SK-N-SH (cell line): ENCODE data around the gene TP63. TPM values are rescaled to one million over a fixed set of nuclear protein-coding genes. Genes with fewer than 3 reads are reported as not detected.

Source experiments
- CTCF ChIA-PET: fragments of 300-600, 350-600 bp; formaldehyde crosslinking; extraction: SDS; loops from one replicate; lab custom pipeline; 2021; lab: Yijun Ruan, JAX
- POLR2A ChIA-PET: fragments of 350-600 bp; sonication (Branson Sonifier 250); formaldehyde crosslinking; extraction: SDS; loops from one replicate; lab custom pipeline; 2020; ENCODE audit warnings: antibody characterized with exemption, inconsistent platforms; lab: Yijun Ruan, JAX
- DNase-seq: peaks from one replicate; pipeline ENCODE4 v3.0.0; 2012
- H2AFZ ChIP-seq: fragments of 200-600 bp; sonication (generic); 2 replicates; pipeline ENCODE4 v1.8.1; 2016; ENCODE audit warnings: antibody characterized with exemption, mild to moderate bottlenecking, low read depth
- H3F3A ChIP-seq: fragments of 200-600 bp; sonication (generic); replicated peaks from 2 replicates; pipeline ENCODE3; 2016; ENCODE audit warnings: antibody characterized with exemption, mild to moderate bottlenecking; ENCODE audit not compliant: insufficient read depth
- H3K27ac ChIP-seq, 2 experiments: fragments of 200-500 bp in 1 of 2; fragments of 200-600 bp in 1 of 2; sonication (Bioruptor generic) in 1 of 2; sonication (generic), shearing (Covaris generic) in 1 of 2; 2 replicates each; pipeline versions ENCODE4 v1.5.1 to v1.6.1; 2014 to 2016; ENCODE audit warnings: low read depth in 2 of 2, inconsistent platforms in 1 of 2, low read length in 1 of 2, mild to moderate bottlenecking in 1 of 2, mixed read lengths in 1 of 2
- H3K27me3 ChIP-seq: fragments of 200-600 bp; sonication (generic), shearing (Covaris generic); 2 replicates; pipeline ENCODE4 v1.6.1; 2016; ENCODE audit warnings: mixed run types; ENCODE audit not compliant: insufficient read depth
- H3K36me3 ChIP-seq, 2 experiments: fragments of 200-500 bp in 1 of 2; fragments of 200-600 bp in 1 of 2; sonication (Bioruptor generic) in 1 of 2; sonication (generic) in 1 of 2; replicated peaks in 1 of 2; 2 replicates each; pipeline versions ENCODE3 to v1.5.1; 2014 to 2016; ENCODE audit warnings: low read length in 1 of 2, mild to moderate bottlenecking in 1 of 2; ENCODE audit not compliant: insufficient read depth in 2 of 2, control insufficient read depth in 1 of 2
- H3K4me1 ChIP-seq, 2 experiments: fragments of 200-500 bp in 1 of 2; fragments of 200-600 bp in 1 of 2; sonication (Bioruptor generic) in 1 of 2; sonication (generic), shearing (Covaris generic) in 1 of 2; 2 replicates each; pipeline versions ENCODE4 v1.5.1 to v1.6.1; 2014 to 2016; ENCODE audit warnings: low read depth in 1 of 2, low read length in 1 of 2, mixed run types in 1 of 2; ENCODE audit not compliant: insufficient read depth in 2 of 2, control insufficient read depth in 1 of 2
- H3K4me2 ChIP-seq: fragments of 200-600 bp; sonication (generic), shearing (Covaris generic); 2 replicates; pipeline ENCODE4 v1.6.1; 2017; ENCODE audit warnings: mixed run types
- H3K4me3 ChIP-seq, 2 experiments: fragments of 200-500 bp in 1 of 2; fragments of 200-600 bp in 1 of 2; sonication (Bioruptor generic) in 1 of 2; sonication (generic), shearing (Covaris generic) in 1 of 2; 2 replicates each; pipeline versions ENCODE4 v1.5.1 to v1.8.1; 2014 to 2016; ENCODE audit warnings: low read depth in 2 of 2, inconsistent platforms in 1 of 2, low read length in 1 of 2, mild to moderate bottlenecking in 1 of 2, mixed read lengths in 1 of 2, moderate library complexity in 1 of 2
- H3K79me2 ChIP-seq: fragments of 200-600 bp; sonication (generic); 2 replicates; pipeline ENCODE4 v1.8.1; 2017; ENCODE audit warnings: mild to moderate bottlenecking; ENCODE audit not compliant: insufficient read depth
- H3K9ac ChIP-seq: fragments of 200-600 bp; sonication (generic); 2 replicates; pipeline ENCODE4 v1.6.1; 2017; ENCODE audit warnings: mixed run types
- H3K9me2 ChIP-seq: fragments of 200-600 bp; sonication (generic); 2 replicates; pipeline ENCODE4 v1.6.1; 2017; ENCODE audit warnings: mixed run types
- H3K9me3 ChIP-seq: fragments of 200-600 bp; sonication (generic); 2 replicates; pipeline ENCODE4 v1.6.1; 2017; ENCODE audit warnings: mixed run types, mild to moderate bottlenecking, moderate library complexity
- H4K20me1 ChIP-seq: fragments of 200-600 bp; sonication (generic); 2 replicates; pipeline ENCODE4 v1.6.1; 2017; ENCODE audit warnings: mild to moderate bottlenecking, mixed run types; ENCODE audit not compliant: insufficient read depth
- CHD2 ChIP-seq: fragments of 150-350 bp; IDR thresholded peaks from 2 replicates; pipeline ENCODE4 v1.6.1; 2018; ENCODE audit warnings: low read length; ENCODE audit not compliant: partially characterized antibody
- EP300 ChIP-seq, 2 experiments: IDR thresholded peaks; 2 replicates each; pipeline versions ENCODE4 v1.4.0 to v1.6.1; 2012; ENCODE audit warnings: borderline replicate concordance in 1 of 2, low read depth in 1 of 2, low read length in 1 of 2
- EZH2phosphoT487 ChIP-seq: fragments of 200-600 bp; sonication (generic); IDR thresholded peaks from 2 replicates; pipeline ENCODE4 v1.6.1; 2017; ENCODE audit warnings: low read depth, mixed run types, mild to moderate bottlenecking, antibody characterized with exemption, moderate library complexity, borderline replicate concordance
- FOXM1 ChIP-seq: IDR thresholded peaks from 2 replicates; pipeline ENCODE4 v1.4.0; 2012; ENCODE audit warnings: low read depth, mild to moderate bottlenecking
- GATA2 ChIP-seq: sonication (generic); formaldehyde crosslinking; IDR thresholded peaks from 2 replicates; pipeline ENCODE4 v1.5.0; 2020; ENCODE audit warnings: mild to moderate bottlenecking, missing genetic modification reagents
- IRF3 ChIP-seq: fragments of 150-350 bp; IDR thresholded peaks from 2 replicates; pipeline ENCODE4 v1.6.1; 2016; ENCODE audit warnings: mild to moderate bottlenecking, low read depth, low read length
- JUND ChIP-seq: IDR thresholded peaks from 2 replicates; pipeline ENCODE4 v1.4.0; 2012
- MEF2A ChIP-seq: IDR thresholded peaks from 2 replicates; pipeline ENCODE4 v1.4.0; 2012; ENCODE audit warnings: low read depth, borderline replicate concordance
- POLR2AphosphoS5 ChIP-seq: IDR thresholded peaks from 2 replicates; pipeline ENCODE4 v1.6.1; 2012; ENCODE audit warnings: low read depth, low read length
- RCOR1 ChIP-seq: fragments of 150-350 bp; IDR thresholded peaks from 2 replicates; pipeline ENCODE4 v1.6.1; 2017; ENCODE audit warnings: antibody characterized with exemption, low read length
- RFX5 ChIP-seq: IDR thresholded peaks from 2 replicates; pipeline ENCODE4 v1.6.1; 2012; ENCODE audit warnings: mild to moderate bottlenecking, improper control_type of control experiment, low read length
- WGBS: methylation state at CpG from one replicate; pipeline ENCODE4 v1.1.6; 2017; ENCODE audit warnings: low lambda C conversion rate; 5-methylcytosine and 5-hydroxymethylcytosine counted together
- polyA plus RNA-seq, 3 experiments: library from polyadenylated mRNA; depleted of rRNA; stranded (reverse); fragments of >200 nt; gene quantifications; 2 replicates each; pipeline ENCODE4 v1.2.3, GENCODE V29; 2012
- TF ChIP-seq, protein P1 (sequence below): fragments of 150-350 bp; IDR thresholded peaks from 2 replicates; pipeline ENCODE4 v1.6.1; 2017; ENCODE audit warnings: antibody characterized with exemption, low read length, low read depth, borderline replicate concordance
- TF ChIP-seq, protein P2 (sequence below): IDR thresholded peaks from 2 replicates; pipeline ENCODE4; 2012
- TF ChIP-seq, protein P3 (sequence below): fragments of 200-600 bp; sonication (generic); IDR thresholded peaks from 2 replicates; pipeline ENCODE4 v1.6.1; 2017; ENCODE audit warnings: antibody characterized with exemption, mild to moderate bottlenecking, moderate library complexity

TP63 gene
- polyA plus RNA-seq, 1 of the 3 experiments (the other 2 are of a cell fraction), result not detected

DNA sequence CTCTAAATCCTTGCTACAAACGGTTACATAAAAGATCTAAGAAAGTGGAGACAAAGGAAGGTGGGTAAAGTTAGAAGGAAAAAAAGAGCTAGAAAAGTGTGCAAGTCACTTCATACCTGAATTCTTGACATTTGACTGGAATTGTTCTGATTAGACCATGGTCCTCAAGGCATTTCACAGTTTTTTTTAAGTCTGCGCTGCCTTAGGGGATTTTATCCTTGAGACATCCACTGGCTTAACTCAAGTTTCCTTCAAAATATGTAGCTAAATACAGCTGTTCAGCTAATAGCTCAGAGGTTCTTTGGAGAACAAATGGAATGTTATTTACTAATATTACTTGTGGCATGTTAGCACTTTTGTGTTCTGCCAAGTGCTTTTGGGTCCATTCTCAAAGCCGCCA lies 236.9 kb downstream of the TP63 start:
- no peak overlapping the region for H3K9ac ChIP-seq
- no peak overlapping the region for H2AFZ ChIP-seq
- DNase-seq, result no peak
- WGBS, result 56% methylated on average over 3 of the region's 3 CpGs
- no peak overlapping the region for H3K4me3 ChIP-seq
- no peaks in the 10 kb centered on the region for H3F3A ChIP-seq
- no peaks in the 10 kb centered on the region for H3K36me3 ChIP-seq
- TF ChIP-seq JUND (no peak), IRF3 (no peak), FOXM1 (no peak), MEF2A (no peak), RCOR1 (no peak), POLR2AphosphoS5 (no peak), RFX5 (no peak), CHD2 (no peak), EZH2phosphoT487 (no peak), EP300 (IDR thresholded peaks at IDR 0.05; ENCODE audit: borderline replicate concordance in 1 of 2, low read depth in 1 of 2, low read length in 1 of 2) (no peak), GATA2 (no peak)
- TF ChIP-seq, protein P1, sequence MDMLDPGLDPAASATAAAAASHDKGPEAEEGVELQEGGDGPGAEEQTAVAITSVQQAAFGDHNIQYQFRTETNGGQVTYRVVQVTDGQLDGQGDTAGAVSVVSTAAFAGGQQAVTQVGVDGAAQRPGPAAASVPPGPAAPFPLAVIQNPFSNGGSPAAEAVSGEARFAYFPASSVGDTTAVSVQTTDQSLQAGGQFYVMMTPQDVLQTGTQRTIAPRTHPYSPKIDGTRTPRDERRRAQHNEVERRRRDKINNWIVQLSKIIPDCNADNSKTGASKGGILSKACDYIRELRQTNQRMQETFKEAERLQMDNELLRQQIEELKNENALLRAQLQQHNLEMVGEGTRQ, result no peak
- TF ChIP-seq, protein P2, sequence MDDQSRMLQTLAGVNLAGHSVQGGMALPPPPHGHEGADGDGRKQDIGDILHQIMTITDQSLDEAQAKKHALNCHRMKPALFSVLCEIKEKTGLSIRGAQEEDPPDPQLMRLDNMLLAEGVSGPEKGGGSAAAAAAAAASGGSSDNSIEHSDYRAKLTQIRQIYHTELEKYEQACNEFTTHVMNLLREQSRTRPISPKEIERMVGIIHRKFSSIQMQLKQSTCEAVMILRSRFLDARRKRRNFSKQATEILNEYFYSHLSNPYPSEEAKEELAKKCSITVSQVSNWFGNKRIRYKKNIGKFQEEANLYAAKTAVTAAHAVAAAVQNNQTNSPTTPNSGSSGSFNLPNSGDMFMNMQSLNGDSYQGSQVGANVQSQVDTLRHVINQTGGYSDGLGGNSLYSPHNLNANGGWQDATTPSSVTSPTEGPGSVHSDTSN, result no peak
- TF ChIP-seq, protein P3, sequence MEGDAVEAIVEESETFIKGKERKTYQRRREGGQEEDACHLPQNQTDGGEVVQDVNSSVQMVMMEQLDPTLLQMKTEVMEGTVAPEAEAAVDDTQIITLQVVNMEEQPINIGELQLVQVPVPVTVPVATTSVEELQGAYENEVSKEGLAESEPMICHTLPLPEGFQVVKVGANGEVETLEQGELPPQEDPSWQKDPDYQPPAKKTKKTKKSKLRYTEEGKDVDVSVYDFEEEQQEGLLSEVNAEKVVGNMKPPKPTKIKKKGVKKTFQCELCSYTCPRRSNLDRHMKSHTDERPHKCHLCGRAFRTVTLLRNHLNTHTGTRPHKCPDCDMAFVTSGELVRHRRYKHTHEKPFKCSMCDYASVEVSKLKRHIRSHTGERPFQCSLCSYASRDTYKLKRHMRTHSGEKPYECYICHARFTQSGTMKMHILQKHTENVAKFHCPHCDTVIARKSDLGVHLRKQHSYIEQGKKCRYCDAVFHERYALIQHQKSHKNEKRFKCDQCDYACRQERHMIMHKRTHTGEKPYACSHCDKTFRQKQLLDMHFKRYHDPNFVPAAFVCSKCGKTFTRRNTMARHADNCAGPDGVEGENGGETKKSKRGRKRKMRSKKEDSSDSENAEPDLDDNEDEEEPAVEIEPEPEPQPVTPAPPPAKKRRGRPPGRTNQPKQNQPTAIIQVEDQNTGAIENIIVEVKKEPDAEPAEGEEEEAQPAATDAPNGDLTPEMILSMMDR, result no peak
- no peaks in the 10 kb centered on the region for H4K20me1 ChIP-seq
- POLR2A ChIA-PET, result no interaction called here
- no peak overlapping the region for H3K4me2 ChIP-seq
- H3K27me3 ChIP-seq, result peaks cover 12% of the 10 kb centered on the region; the same call in 1 of the 2 replicates
- H3K9me2 ChIP-seq, result no peaks in the 10 kb centered on the region
- H3K9me3 ChIP-seq, result no peaks in the 10 kb centered on the region
- H3K4me1 ChIP-seq, result no peaks in the 10 kb centered on the region
- CTCF ChIA-PET, result no interaction called here
- no peak overlapping the region for H3K27ac ChIP-seq
- no peaks in the 10 kb centered on the region for H3K79me2 ChIP-seq
